PC-3 (cell line): ENCODE data around the gene PDCD1LG2.

ENCODE experiments used
- CTCF ChIP-seq: fragments of 300-600 bp; sonication (generic); conservative IDR thresholded peaks from 2 replicates; pipeline ENCODE4 v1.5.1; 2017; ENCODE audit warnings: antibody characterized with exemption, low read depth, mild to moderate bottlenecking, low read length
- EZH2phosphoT487 ChIP-seq: fragments of 300-600 bp; sonication (generic); IDR thresholded peaks from 2 replicates; pipeline ENCODE4 v1.6.1; 2018; ENCODE audit warnings: mild to moderate bottlenecking, antibody characterized with exemption, low read length, borderline replicate concordance

- TF ChIP-seq CTCF (no peak), EZH2phosphoT487 (no peak)
Measured at GRCh38 chr9:5512658-5513452, 2.5 kb downstream of the PDCD1LG2 start.
